Stimulated activated CD4-positive, alpha-beta T cell treated with anti-CD3 and anti-CD28 coated beads, Interleukin-4, amount 100 ng/mL, for 48 hours (primary cell): ENCODE results near the gene TRIM7.
"Not testable (repeated sequence)": the region's sequence is repeated elsewhere in the genome, so short reads cannot be mapped to it uniquely, and the experiment has no call there.

Experiments used
- DNase-seq, 2 donors: peaks; one replicate each; pipeline ENCODE4 v3.0.0-alpha.2; 2020; ENCODE audit warnings: low read depth in 2 of 2

Gene TRIM7

GRCh38 chr5:181212934-181213333 is 7.9 kb upstream of the TRIM7 start:
- no peak for DNase-seq

GRCh38 chr5:181212080-181212479 is 7.1 kb upstream of the TRIM7 start:
- DNase-seq, result no peak

GRCh38 chr5:181211208-181211607 is 6.2 kb upstream of the TRIM7 start:
- no peak for DNase-seq

GRCh38 chr5:181210698-181211097 is 5.7 kb upstream of the TRIM7 start:
- DNase-seq, result not testable (repeated sequence)

GRCh38 chr5:181210148-181210547 is 5.2 kb upstream of the TRIM7 start:
- not testable (repeated sequence) for DNase-seq

GRCh38 chr5:181209006-181209405 is 4.0 kb upstream of the TRIM7 start:
- DNase-seq, result not testable (repeated sequence)

- DNase-seq, result no peak
Observed at GRCh38 chr5:181207960-181208253, 2.9 kb upstream of the TRIM7 start.

GRCh38 chr5:181207214-181207959 is 2.4 kb upstream of the TRIM7 start:
- DNase-seq, result peak; percentile 80 to 97

- no peak for DNase-seq
Observed at GRCh38 chr5:181205761-181206649, 1.0 kb upstream of the TRIM7 start.

- no peak for DNase-seq
Observed at GRCh38 chr5:181204113-181204825, 727 bp downstream of the TRIM7 start.

GRCh38 chr5:181203777-181204112 is 1.3 kb downstream of the TRIM7 start:
- no peak for DNase-seq

GRCh38 chr5:181203093-181203711 is 1.8 kb downstream of the TRIM7 start:
- no peak for DNase-seq

GRCh38 chr5:181200816-181201215 is 4.2 kb downstream of the TRIM7 start:
- DNase-seq, result no peak

GRCh38 chr5:181199881-181200638 is 4.9 kb downstream of the TRIM7 start:
- DNase-seq, result no peak

- DNase-seq, result no peak
Observed at GRCh38 chr5:181198905-181199519, 6.0 kb downstream of the TRIM7 start.

GRCh38 chr5:181198106-181198685 is 6.8 kb downstream of the TRIM7 start:
- no peak for DNase-seq

GRCh38 chr5:181197326-181197951 is 7.6 kb downstream of the TRIM7 start:
- DNase-seq, result no peak

GRCh38 chr5:181195249-181195761 is 9.7 kb downstream of the TRIM7 start:
- DNase-seq, result no peak

GRCh38 chr5:181194489-181195248 is 10.3 kb downstream of the TRIM7 start:
- no peak for DNase-seq
